ENCODE data around the gene CACNA1C. TPM values are rescaled to one million over a fixed set of nuclear protein-coding genes. Genes with fewer than 3 reads are reported as not detected.

Gene CACNA1C
- total RNA-seq, 1 experiment from 2014 or later, result 1.1 TPM

DNA sequence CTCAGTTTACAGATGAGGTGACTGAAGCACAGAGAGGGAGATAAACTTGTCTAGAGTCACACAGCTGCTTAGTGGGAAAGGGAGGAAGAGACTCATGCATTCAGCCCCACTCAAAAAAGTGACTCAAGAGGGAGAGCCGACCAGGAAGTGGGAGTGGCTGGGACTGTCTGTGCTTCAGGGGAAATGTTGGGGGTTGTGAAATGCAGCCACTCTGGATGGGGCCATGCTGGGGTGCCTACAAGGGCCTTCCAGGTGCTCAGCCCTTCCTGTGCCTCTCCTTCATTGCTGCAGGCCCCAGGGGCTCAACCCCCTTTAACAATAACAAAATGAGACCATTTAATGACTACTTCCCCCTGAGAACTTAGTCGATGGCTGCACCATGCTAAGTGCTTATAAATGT lies 41.8 kb downstream of the CACNA1C start:
- Histone ChIP-seq H2BK120ac (ENCODE audit: low read depth, low read length, poor library complexity, severe bottlenecking) (no peak overlapping the region), H3K4ac (ENCODE audit: low read depth, low read length) (no peak overlapping the region), H2BK20ac (ENCODE audit: low read depth, low read length, poor library complexity, severe bottlenecking) (no peak overlapping the region), H4K20me1 (ENCODE audit: control insufficient read depth, insufficient read depth, insufficient read length) (no peaks in the 10 kb centered on the region), H4K8ac (replicated peaks; ENCODE audit: insufficient read length, low read depth, low read length) (no peak overlapping the region), H3K4me2 (ENCODE audit: insufficient read depth, insufficient read length, low read length) (no peak overlapping the region), H4K91ac (ENCODE audit: insufficient read length, low read depth, low read length) (no peak overlapping the region), H3K23ac (ENCODE audit: insufficient read length, low read depth, low read length) (no peak overlapping the region), H3K23me2 (ENCODE audit: insufficient read length, low read depth, low read length, poor library complexity, severe bottlenecking) (no peaks in the 10 kb centered on the region), H4K5ac (ENCODE audit: insufficient read length, low read depth, low read length) (no peak overlapping the region), H3K9me3 (ENCODE audit: control insufficient read depth, low read depth, low read length) (no peaks in the 10 kb centered on the region), H2BK12ac (ENCODE audit: insufficient read length, low read depth, low read length) (no peak overlapping the region), H3K14ac (ENCODE audit: insufficient read depth, low read length) (no peak overlapping the region; the same call in 1 of the 2 replicates), H3K27me3 (ENCODE audit: insufficient read depth, low read length) (no peaks in the 10 kb centered on the region), H3K79me2 (ENCODE audit: insufficient read depth, low read length) (no peaks in the 10 kb centered on the region; the same call in 1 of the 2 replicates), H3K56ac (ENCODE audit: insufficient read length, low read depth, low read length) (no peak overlapping the region), H3K9ac (ENCODE audit: extremely low read depth, insufficient read length, low read length) (no peak overlapping the region), H3K4me1 (ENCODE audit: insufficient read depth, low read length) (peaks cover 3% of the 10 kb centered on the region), H2BK5ac (ENCODE audit: insufficient read length, low read length) (no peak overlapping the region), H3T11ph (ENCODE audit: low read length) (no peak overlapping the region), H2BK15ac (ENCODE audit: low read depth, low read length) (no peak overlapping the region), H3K79me1 (ENCODE audit: insufficient read depth, low read depth, low read length, poor library complexity, severe bottlenecking) (no peaks in the 10 kb centered on the region), H3K18ac (ENCODE audit: insufficient read length, low read depth, low read length) (no peak overlapping the region), H3K27ac (ENCODE audit: insufficient read length, low read depth, low read length) (no peak overlapping the region), H2AFZ (ENCODE audit: low read length) (no peak overlapping the region), H2AK5ac (ENCODE audit: insufficient read length, low read length) (no peak overlapping the region)
- Mint-ChIP-seq H3K27me3 (ENCODE audit: low read depth) (no peaks in the 10 kb centered on the region; the same call in 1 of the 2 replicates), H3K9me3 (peaks cover 0 to 2% of the 10 kb centered on the region in 2 experiments; a peak in 1 of 5 replicates), H3K4me3 (no peak overlapping the region), H3K36me3 (ENCODE audit: insufficient read depth in 1 of 3, low read depth in 3 of 3) (no peaks in the 10 kb centered on the region), H3K4me1 (peaks cover 7 to 16% of the 10 kb centered on the region in 2 experiments), H3K27ac (no peak overlapping the region)
- no peak for DNase-seq
- no peak for TF ChIP-seq CTCF (conservative IDR thresholded peaks at IDR 0.05)
- no CpG with 5 or more reads among the region's 2 CpGs for WGBS (ENCODE audit: extremely low coverage, insufficient read length, low lambda C conversion rate)

Measured in H9 (cell line).